Epithelial cell of esophagus (primary cell): ENCODE measurements around the gene IL34.

ENCODE experiments used
- DNase-seq: peaks from one replicate; pipeline ENCODE4 v3.0.0; 2010; ENCODE audit warnings: low read depth
- H3K4me3 ChIP-seq: 2 replicates; pipeline ENCODE4 v1.5.1; 2011; ENCODE audit warnings: mild to moderate bottlenecking, low read length, control low read depth
- TF ChIP-seq, protein P1 (sequence below): IDR thresholded peaks from 2 replicates; pipeline ENCODE4 v1.5.1; 2011; ENCODE audit warnings: low read depth, mild to moderate bottlenecking, low read length, control low read depth, inconsistent platforms; ENCODE audit not compliant: insufficient read depth; ENCODE audit errors: missing control alignments

Gene IL34

DNA sequence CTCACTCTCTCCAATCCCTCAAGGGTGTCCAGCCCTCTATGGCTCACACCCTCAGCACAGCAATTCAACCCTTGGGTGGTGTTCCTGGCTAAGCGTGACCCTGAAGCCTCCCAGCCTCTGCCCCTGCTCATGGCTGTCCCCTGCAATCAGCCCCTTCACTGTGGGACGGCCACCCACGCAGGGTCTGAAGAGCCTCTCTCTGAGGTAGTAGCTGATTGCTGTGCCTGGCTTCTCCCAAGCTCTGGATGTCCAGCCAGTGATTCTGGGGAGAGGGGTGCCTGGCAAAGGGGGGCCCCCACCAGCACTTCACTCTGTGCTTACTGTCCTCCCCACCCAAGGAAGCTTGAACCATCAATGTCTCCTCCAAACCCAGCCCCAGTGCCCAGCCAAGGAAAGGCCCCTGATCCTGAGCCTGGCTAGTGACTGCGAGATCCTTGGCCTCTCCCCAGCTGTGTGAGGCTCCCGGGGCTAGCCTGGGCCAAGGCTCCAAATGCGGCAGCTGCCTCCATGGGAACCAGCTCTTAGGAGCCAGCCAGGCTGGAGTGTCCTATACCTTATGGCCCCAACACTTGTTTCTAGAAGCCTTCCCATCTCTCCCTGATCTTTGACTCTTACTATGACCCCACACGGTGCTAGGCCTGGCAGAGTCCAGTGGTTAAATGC is 29.6 kb downstream of the IL34 start:
- no peak for DNase-seq
- no peak overlapping the region for H3K4me3 ChIP-seq
- TF ChIP-seq, protein P1, sequence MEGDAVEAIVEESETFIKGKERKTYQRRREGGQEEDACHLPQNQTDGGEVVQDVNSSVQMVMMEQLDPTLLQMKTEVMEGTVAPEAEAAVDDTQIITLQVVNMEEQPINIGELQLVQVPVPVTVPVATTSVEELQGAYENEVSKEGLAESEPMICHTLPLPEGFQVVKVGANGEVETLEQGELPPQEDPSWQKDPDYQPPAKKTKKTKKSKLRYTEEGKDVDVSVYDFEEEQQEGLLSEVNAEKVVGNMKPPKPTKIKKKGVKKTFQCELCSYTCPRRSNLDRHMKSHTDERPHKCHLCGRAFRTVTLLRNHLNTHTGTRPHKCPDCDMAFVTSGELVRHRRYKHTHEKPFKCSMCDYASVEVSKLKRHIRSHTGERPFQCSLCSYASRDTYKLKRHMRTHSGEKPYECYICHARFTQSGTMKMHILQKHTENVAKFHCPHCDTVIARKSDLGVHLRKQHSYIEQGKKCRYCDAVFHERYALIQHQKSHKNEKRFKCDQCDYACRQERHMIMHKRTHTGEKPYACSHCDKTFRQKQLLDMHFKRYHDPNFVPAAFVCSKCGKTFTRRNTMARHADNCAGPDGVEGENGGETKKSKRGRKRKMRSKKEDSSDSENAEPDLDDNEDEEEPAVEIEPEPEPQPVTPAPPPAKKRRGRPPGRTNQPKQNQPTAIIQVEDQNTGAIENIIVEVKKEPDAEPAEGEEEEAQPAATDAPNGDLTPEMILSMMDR = no peak

- DNase-seq = no peak
- no peak overlapping the region for H3K4me3 ChIP-seq
- TF ChIP-seq, protein P1 = no peak
These were observed 30.5 kb downstream of the IL34 start for GRCh38 chr16:70676675-70677498.

- TF ChIP-seq, protein P1 = no peak
- no peak for DNase-seq
These were observed 31.3 kb downstream of the IL34 start for GRCh38 chr16:70677499-70678120.

GRCh38 chr16:70678121-70678897 is 31.9 kb downstream of the IL34 start:
- H3K4me3 ChIP-seq = no peak overlapping the region
- TF ChIP-seq, protein P1 = no peak
- no peak for DNase-seq

More at GRCh38 chr16:70677499-70678120, 31.3 kb downstream of the IL34 start:
- no peak overlapping the region for H3K4me3 ChIP-seq

- no peak for DNase-seq
- TF ChIP-seq, protein P1 = no peak
- H3K4me3 ChIP-seq = no peak overlapping the region
These were observed 32.7 kb downstream of the IL34 start for GRCh38 chr16:70678898-70679670.

- DNase-seq = no peak
These were observed 33.5 kb downstream of the IL34 start for GRCh38 chr16:70679671-70680494.

More at GRCh38 chr16:70679671-70680494, 33.5 kb downstream of the IL34 start:
- no peak overlapping the region for H3K4me3 ChIP-seq
- TF ChIP-seq, protein P1 = no peak
